MCF 10A (cell line): ENCODE data around the gene NAXE. TPM values are rescaled to one million over a fixed set of nuclear protein-coding genes. Genes with fewer than 3 reads are reported as not detected.

Experiments used
- BruUV-seq: library from RNA; stranded (reverse); fragments of 400-500 nt; replicated peaks from 2 replicates; lab custom pipeline; 2021; lab: Mats Ljungman, UMichigan
- CTCF ChIA-PET: fragments of 300-600 bp; sonication (Branson Sonifier 250); formaldehyde crosslinking; extraction: SDS; loops from one replicate; lab custom pipeline; 2021; ENCODE audit warnings: antibody characterized with exemption, inconsistent platforms; lab: Yijun Ruan, JAX
- POLR2A ChIA-PET: fragments of 300-600, 350-650 bp; sonication (Branson Sonifier 250); formaldehyde crosslinking; extraction: SDS; loops from one replicate; lab custom pipeline; 2020; ENCODE audit warnings: antibody characterized with exemption, inconsistent platforms; lab: Yijun Ruan, JAX
- DNase-seq: peaks from one replicate; pipeline ENCODE4 v3.0.0-alpha.2; 2018; ENCODE audit not compliant: unreplicated experiment
- H3K27ac Mint-ChIP-seq: one replicate; pipeline ENCODE4 v1.8.0; 2022; ENCODE audit warnings: mild to moderate bottlenecking, low read depth, mixed read lengths; ENCODE audit not compliant: unreplicated experiment
- H3K27me3 Mint-ChIP-seq: one replicate; pipeline ENCODE4 v1.8.0; 2022; ENCODE audit warnings: mixed read lengths; ENCODE audit not compliant: insufficient read depth, unreplicated experiment
- H3K36me3 Mint-ChIP-seq: one replicate; pipeline ENCODE4 v1.8.0; 2022; ENCODE audit warnings: mild to moderate bottlenecking, moderate library complexity, mixed read lengths; ENCODE audit not compliant: insufficient read depth, unreplicated experiment
- H3K4me1 Mint-ChIP-seq: one replicate; pipeline ENCODE4 v1.8.0; 2022; ENCODE audit warnings: mixed read lengths; ENCODE audit not compliant: insufficient read depth, unreplicated experiment
- H3K4me3 Mint-ChIP-seq: one replicate; pipeline ENCODE4 v1.8.0; 2022; ENCODE audit warnings: mild to moderate bottlenecking, moderate library complexity, mixed read lengths; ENCODE audit not compliant: unreplicated experiment
- H3K9me3 Mint-ChIP-seq: one replicate; pipeline ENCODE4 v1.8.0; 2022; ENCODE audit warnings: mixed read lengths; ENCODE audit not compliant: unreplicated experiment
- CTCF ChIP-seq: fragments of 200-600 bp; IDR thresholded peaks from one replicate; pipeline ENCODE4 v1.8.0; 2022; ENCODE audit warnings: antibody characterized with exemption, mild to moderate bottlenecking; ENCODE audit not compliant: unreplicated experiment
- intact Hi-C: fragments of 100-400 bp; cut with micrococcal nuclease; formaldehyde crosslinking; loops from 2 replicates; pipeline ENCODE4 v1.14.1; 2022
- total RNA-seq: library from RNA; stranded (reverse); gene quantifications from 2 replicates; pipeline ENCODE4 v1.2.3, GENCODE V29; 2022

NAXE gene
- total RNA-seq, 1 experiment from 2014 or later: 155 TPM

- no peak for DNase-seq
- TF ChIP-seq CTCF: no peak
- intact Hi-C loops: no loop called here
- ChIA-PET CTCF (interaction anchor here (0.5 to 2.6 kb wide), 19 partner anchors 9 to 611 kb away, joined by 3 to 20 read pairs (median 4); no protein-coding TSS in a partner anchor), POLR2A (interaction anchor here (0.6 to 6.1 kb wide), 13 partner anchors 10 to 310 kb away, joined by 3 to 134 read pairs (median 9); partner anchors contain the start of genes GPATCH4, MEF2D, SMG5 and TTC24)
- Mint-ChIP-seq H3K4me3 (peak overlapping the region; percentile 77), H3K27me3 (no peaks in the 10 kb centered on the region), H3K9me3 (no peaks in the 10 kb centered on the region), H3K27ac (peak overlapping the region; percentile 65), H3K36me3 (peaks cover 46% of the 10 kb centered on the region), H3K4me1 (peaks cover 13% of the 10 kb centered on the region)
- BruUV-seq: no TSS peak
These were observed 1.5 kb downstream of the NAXE start for GRCh38 chr1:156592910-156593660.

DNA sequence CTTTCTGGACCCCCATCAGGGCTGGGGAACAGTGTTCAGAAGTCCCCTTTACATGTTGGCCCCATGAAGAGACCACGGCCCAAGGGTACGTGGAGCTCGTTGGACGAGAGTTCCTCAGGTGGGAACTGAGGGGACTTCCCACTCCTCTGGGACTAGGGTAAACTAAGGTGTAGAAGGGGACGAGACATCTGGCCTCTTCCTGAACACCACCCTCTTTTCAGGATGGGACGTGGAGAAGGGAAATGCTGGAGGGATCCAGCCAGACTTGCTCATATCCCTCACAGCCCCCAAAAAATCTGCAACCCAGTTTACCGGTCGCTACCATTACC, 2.0 kb downstream of the NAXE start:
- peaks cover 52% of the 10 kb centered on the region for H3K36me3 Mint-ChIP-seq
- peaks cover 13% of the 10 kb centered on the region for H3K4me1 Mint-ChIP-seq
- no peak overlapping the region for H3K27ac Mint-ChIP-seq
- POLR2A ChIA-PET: interaction anchor here (0.6 to 6.1 kb wide), 8 partner anchors 9 to 136 kb away, joined by 3 to 134 read pairs (median 5); partner anchors contain the start of genes GPATCH4 and MEF2D
- BruUV-seq: no TSS peak
- intact Hi-C loops: no loop called here
- no peak for TF ChIP-seq CTCF
- H3K27me3 Mint-ChIP-seq: no peaks in the 10 kb centered on the region
- CTCF ChIA-PET: interaction anchor here (0.5 to 2.3 kb wide), 13 partner anchors 8 to 242 kb away, joined by 3 to 10 read pairs (median 4); no protein-coding TSS in a partner anchor
- no peak for DNase-seq
- no peaks in the 10 kb centered on the region for H3K9me3 Mint-ChIP-seq
- H3K4me3 Mint-ChIP-seq: no peak overlapping the region

DNA sequence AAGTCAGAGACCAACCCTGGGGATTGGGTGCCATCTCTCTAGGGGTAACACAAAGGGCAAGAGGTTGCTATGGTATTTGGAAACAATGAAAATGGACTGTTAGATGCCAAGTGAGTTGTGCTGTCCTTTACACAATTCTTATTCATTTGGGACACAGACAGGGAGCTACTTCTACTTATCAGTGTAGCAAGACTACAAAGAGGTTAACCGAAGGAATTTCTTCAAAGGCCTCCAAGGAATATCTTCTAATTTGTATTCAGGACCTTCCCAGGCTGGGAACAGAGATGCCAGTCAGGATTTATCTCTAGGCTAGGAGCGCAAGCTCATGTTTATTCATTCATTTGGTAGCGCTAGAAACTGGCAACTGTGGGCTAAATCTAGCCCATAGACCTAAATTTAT, 2.6 kb downstream of the NAXE start:
- DNase-seq: no peak
- Mint-ChIP-seq H3K4me3 (no peak overlapping the region), H3K36me3 (peaks cover 57% of the 10 kb centered on the region), H3K4me1 (peaks cover 13% of the 10 kb centered on the region), H3K27me3 (no peaks in the 10 kb centered on the region), H3K9me3 (no peaks in the 10 kb centered on the region), H3K27ac (peak overlapping the region; percentile 20)
- no peak for TF ChIP-seq CTCF
- no TSS peak for BruUV-seq
- ChIA-PET CTCF (interaction anchor here (0.5 to 2.3 kb wide), 16 partner anchors 8 to 242 kb away, joined by 3 to 10 read pairs (median 4); no protein-coding TSS in a partner anchor), POLR2A (interaction anchor here (0.7 to 6.1 kb wide), 4 partner anchors 9 to 65 kb away, joined by 3 to 134 read pairs (median 4); partner anchors contain the start of gene GPATCH4)
- intact Hi-C loops: no loop called here

- Mint-ChIP-seq H3K27ac (peak overlapping the region; percentile 20), H3K4me3 (no peak overlapping the region), H3K36me3 (peaks cover 64% of the 10 kb centered on the region), H3K27me3 (no peaks in the 10 kb centered on the region), H3K9me3 (no peaks in the 10 kb centered on the region), H3K4me1 (peaks cover 13% of the 10 kb centered on the region)
- ChIA-PET POLR2A (interaction anchor here (6.1 kb wide), 1 partner anchor 8 kb away, joined by 134 read pairs; the partner anchor contains the start of gene GPATCH4), CTCF (interaction anchor here (0.7 to 2.3 kb wide), 9 partner anchors 10 to 210 kb away, joined by 3 to 10 read pairs (median 4); partner anchors contain the start of gene BCAN)
- no peak for TF ChIP-seq CTCF
- no TSS peak for BruUV-seq
- intact Hi-C loops: no loop called here
- DNase-seq: no peak
These were observed 3.4 kb downstream of the NAXE start for GRCh38 chr1:156595016-156595415.
